ENCODE data around the gene FOXO3B. TPM values are rescaled to one million over a fixed set of nuclear protein-coding genes. Genes with fewer than 3 reads are reported as not detected.
"Not testable (repeated sequence)": the region's sequence is repeated elsewhere in the genome, so short reads cannot be mapped to it uniquely, and the experiment has no call there.

Gene FOXO3B
- total RNA-seq, 1 donor from 2014 or later = 7.6 TPM

- H3K36me3 Mint-ChIP-seq (ENCODE audit: low read depth); H3K4me3 Mint-ChIP-seq; H3K9me3 Mint-ChIP-seq; H3K4me1 Mint-ChIP-seq; DNase-seq; ATAC-seq (ENCODE audit: low read depth); intact Hi-C loops (cut with micrococcal nuclease); POLR2A ChIA-PET; H3K27ac Mint-ChIP-seq; CTCF ChIA-PET: not testable (repeated sequence)
- H3K27me3 Mint-ChIP-seq = peaks cover 13% of the 10 kb centered on the region
Observed at GRCh38 chr17:18636237-18636636, 45.9 kb downstream of the FOXO3B start.

- H3K27ac Mint-ChIP-seq; H3K36me3 Mint-ChIP-seq (ENCODE audit: low read depth); intact Hi-C loops (cut with micrococcal nuclease); H3K9me3 Mint-ChIP-seq; DNase-seq; H3K4me1 Mint-ChIP-seq; CTCF ChIA-PET; ATAC-seq (ENCODE audit: low read depth); POLR2A ChIA-PET; H3K4me3 Mint-ChIP-seq: not testable (repeated sequence)
- peaks cover 13% of the 10 kb centered on the region for H3K27me3 Mint-ChIP-seq
Observed at GRCh38 chr17:18635773-18636172, 46.3 kb downstream of the FOXO3B start.

- CTCF ChIA-PET; DNase-seq; H3K36me3 Mint-ChIP-seq (ENCODE audit: low read depth); intact Hi-C loops (cut with micrococcal nuclease); POLR2A ChIA-PET; H3K27ac Mint-ChIP-seq; H3K4me1 Mint-ChIP-seq; H3K9me3 Mint-ChIP-seq: not testable (repeated sequence)
- H3K27me3 Mint-ChIP-seq = peaks cover 13% of the 10 kb centered on the region
- H3K4me3 Mint-ChIP-seq = peak overlapping the region; percentile 46
- peak; percentile 28 for ATAC-seq (ENCODE audit: low read depth)
Observed at GRCh38 chr17:18634550-18635263, 47.4 kb downstream of the FOXO3B start.

Other genes with a start within 250 kb of the FOXO3B start
- gene LGALS9C, start 205.5 kb downstream of the FOXO3B start, total RNA-seq = not detected in 2 replicates
- not detected in 2 replicates for gene TBC1D28, start 37.9 kb downstream of the FOXO3B start, total RNA-seq
- 0.07 TPM in 1 of 2 replicates, not detected in the other for gene FBXW10, start 61.7 kb upstream of the FOXO3B start, total RNA-seq
- gene TVP23B, start 98.9 kb upstream of the FOXO3B start, total RNA-seq = 21.5 and 28.5 TPM in 2 replicates
- 56.7 and 62.8 TPM in 2 replicates for gene PRPSAP2, start 175.8 kb upstream of the FOXO3B start, total RNA-seq

All from activated B cell treated with CpG ODN at 0.5 μM for 24 hours (primary cell).